Sigmoid colon (tissue), 7 donors: Measurements from ENCODE around the gene STK24. TPM values are rescaled to one million over a fixed set of nuclear protein-coding genes. Genes with fewer than 3 reads are reported as not detected.
A peak's percentile ranks its signal among the peaks of the same experiment; 100 is the strongest.

Experiments
- DNase-seq: peaks from one replicate; pipeline ENCODE4 v3.0.0-alpha.2; 2019
- H3K27ac ChIP-seq, 4 donors: fragments of 200-600 bp; sonication (generic); one replicate each; pipeline ENCODE4 v1.5.1; 2016 to 2019; ENCODE audit warnings: mild to moderate bottlenecking in 1 of 4
- H3K27me3 ChIP-seq, 3 donors: fragments of 200-600 bp; sonication (generic); one replicate each; pipeline ENCODE4 v1.5.1; 2019; ENCODE audit warnings: mild to moderate bottlenecking in 1 of 3
- H3K36me3 ChIP-seq, 4 donors: fragments of 200-600 bp; sonication (generic); one replicate each; pipeline ENCODE4 v1.5.1; 2016 to 2019
- H3K4me1 ChIP-seq, 4 donors: fragments of 200-600 bp; sonication (generic); one replicate each; pipeline ENCODE4 v1.5.1; 2017 to 2019
- H3K4me3 ChIP-seq, 4 donors: fragments of 200-600 bp; sonication (generic); one replicate each; pipeline ENCODE4 v1.5.1; 2017 to 2019; ENCODE audit warnings: mild to moderate bottlenecking in 2 of 4, moderate library complexity in 1 of 4
- H3K9me3 ChIP-seq, 4 donors: fragments of 200-600 bp in 3 of 4; sonication (generic) in 3 of 4; one replicate each; pipeline versions ENCODE4 v1.5.1 to v1.6.1; 2013 to 2019
- EP300 ChIP-seq, 4 donors: sonication (generic); formaldehyde crosslinking; IDR thresholded peaks; one replicate each; pipeline ENCODE4 v1.6.1; 2017; ENCODE audit warnings: antibody characterized with exemption in 4 of 4
- POLR2A ChIP-seq, 2 donors: fragments of 450-650 bp; IDR thresholded peaks; one replicate each; pipeline ENCODE4 v1.6.1; 2016; ENCODE audit warnings: antibody characterized with exemption in 2 of 2, mild to moderate bottlenecking in 2 of 2, moderate library complexity in 2 of 2
- POLR2AphosphoS5 ChIP-seq, 4 donors: sonication (generic); formaldehyde crosslinking; IDR thresholded peaks; one replicate each; pipeline ENCODE4 v1.6.1; 2017; ENCODE audit warnings: antibody characterized with exemption in 4 of 4
- WGBS, 2 donors: extraction: QIAGEN DNeasy Blood & Tissue Kit; methylation state at CpG; one replicate each; pipeline ENCODE4 v1.1.7; 2013; 5-methylcytosine and 5-hydroxymethylcytosine counted together
- intact Hi-C: fragments of 100-400 bp; cut with DNase I; formaldehyde crosslinking; loops from one replicate; pipeline ENCODE4 v1.15.1; 2023
- polyA plus RNA-seq, 3 donors: library from polyadenylated mRNA; stranded (reverse); fragments of 200-250 nt; gene quantifications; one replicate each; pipeline ENCODE4 v1.2.3, GENCODE V29; 2013
- total RNA-seq, 4 donors: library from RNA; depleted of rRNA; stranded (reverse); fragments of >200 nt; gene quantifications; one replicate each; pipeline ENCODE4 v1.1.0, GENCODE V29; 2016
- TF ChIP-seq, protein P1 (sequence below), 4 experiments: fragments of 450-650 bp in 3 of 4; fragments of 200-600 bp in 1 of 4; IDR thresholded peaks; one replicate each; pipeline ENCODE4 v1.5.1; 2016 to 2019; ENCODE audit warnings: antibody characterized with exemption in 4 of 4, mild to moderate bottlenecking in 3 of 4, moderate library complexity in 2 of 4
- donor health status: healthy with polysubstance abuse.
- donor health status: Bipolar disorder and iron deficiency.
- donor health status: healthy.

Gene STK24
- total and polyA plus RNA-seq, 7 donors: 59.7 to 200 (median 78.9) TPM

- intact Hi-C loops: loop anchor here (1.0 to 2.0 kb wide), 2 partner anchors 32 to 127 kb away; partner anchors contain the start of gene STK24
- H3K4me3 ChIP-seq: no peak overlapping the region
- H3K27me3 ChIP-seq: no peaks in the 10 kb centered on the region
- H3K36me3 ChIP-seq: peaks cover 0 to 38% (median 7%) of the 10 kb centered on the region in 4 donors
- peak overlapping the region; percentile 64 to 87 (median 80) for H3K27ac ChIP-seq
- H3K4me1 ChIP-seq: peaks cover 0 to 60% (median 48%) of the 10 kb centered on the region in 4 donors
- TF ChIP-seq POLR2AphosphoS5 (IDR thresholded peaks at IDR 0.05) (peak in 1 of 4 donors; percentile 33), EP300 (IDR thresholded peaks at IDR 0.05) (no peak)
- TF ChIP-seq, protein P1, sequence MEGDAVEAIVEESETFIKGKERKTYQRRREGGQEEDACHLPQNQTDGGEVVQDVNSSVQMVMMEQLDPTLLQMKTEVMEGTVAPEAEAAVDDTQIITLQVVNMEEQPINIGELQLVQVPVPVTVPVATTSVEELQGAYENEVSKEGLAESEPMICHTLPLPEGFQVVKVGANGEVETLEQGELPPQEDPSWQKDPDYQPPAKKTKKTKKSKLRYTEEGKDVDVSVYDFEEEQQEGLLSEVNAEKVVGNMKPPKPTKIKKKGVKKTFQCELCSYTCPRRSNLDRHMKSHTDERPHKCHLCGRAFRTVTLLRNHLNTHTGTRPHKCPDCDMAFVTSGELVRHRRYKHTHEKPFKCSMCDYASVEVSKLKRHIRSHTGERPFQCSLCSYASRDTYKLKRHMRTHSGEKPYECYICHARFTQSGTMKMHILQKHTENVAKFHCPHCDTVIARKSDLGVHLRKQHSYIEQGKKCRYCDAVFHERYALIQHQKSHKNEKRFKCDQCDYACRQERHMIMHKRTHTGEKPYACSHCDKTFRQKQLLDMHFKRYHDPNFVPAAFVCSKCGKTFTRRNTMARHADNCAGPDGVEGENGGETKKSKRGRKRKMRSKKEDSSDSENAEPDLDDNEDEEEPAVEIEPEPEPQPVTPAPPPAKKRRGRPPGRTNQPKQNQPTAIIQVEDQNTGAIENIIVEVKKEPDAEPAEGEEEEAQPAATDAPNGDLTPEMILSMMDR (IDR thresholded peaks at IDR 0.05): no peak
- WGBS, 2 donors: 70 to 81% methylated on average over 14 of the region's 14 CpGs
- no peaks in the 10 kb centered on the region for H3K9me3 ChIP-seq
- DNase-seq: peak; percentile 89
These were observed 126.3 kb downstream of the STK24 start for GRCh38 chr13:98450539-98451111.

DNA sequence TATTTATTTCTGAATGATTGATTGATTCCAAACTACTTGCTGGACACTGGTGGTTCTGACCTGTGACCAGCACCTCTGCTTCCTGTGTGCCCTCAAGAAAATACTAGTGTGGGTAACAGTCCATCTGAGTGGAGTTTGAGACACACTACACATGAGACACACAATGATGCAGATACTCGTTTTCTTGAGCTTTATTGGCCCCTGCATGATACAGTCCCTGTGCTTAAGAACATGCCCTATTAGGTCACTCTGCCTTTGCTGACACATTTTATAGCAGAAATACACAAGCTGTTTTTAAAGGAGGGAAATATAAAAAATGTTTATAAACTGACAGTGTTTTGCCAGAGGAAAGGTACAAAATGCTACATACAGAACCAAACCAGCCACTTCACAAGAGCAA, 126.9 kb downstream of the STK24 start:
- Histone ChIP-seq H3K4me1 (peaks cover 0 to 62% (median 47%) of the 10 kb centered on the region in 4 donors), H3K36me3 (peaks cover 0 to 38% (median 7%) of the 10 kb centered on the region in 4 donors), H3K27ac (peak overlapping the region; percentile 64 to 87 (median 80)), H3K4me3 (no peak overlapping the region), H3K9me3 (no peaks in the 10 kb centered on the region), H3K27me3 (no peaks in the 10 kb centered on the region)
- no peak for DNase-seq
- intact Hi-C loops: loop anchor here (2.0 kb wide), 1 partner anchor 33 kb away; no protein-coding TSS in a partner anchor
- whole genome bisulfite sequencing, 2 donors: 48 to 63% methylated on average over 1 of the region's 1 CpG
- peak in 2 of 4 donors; percentile 15 to 21 for TF ChIP-seq EP300 (IDR thresholded peaks at IDR 0.05)
- peak in 3 of 4 donors; percentile 16 to 28 (median 23) for TF ChIP-seq POLR2AphosphoS5 (IDR thresholded peaks at IDR 0.05)
- TF ChIP-seq, protein P1 (IDR thresholded peaks at IDR 0.05): no peak
- no peak for TF ChIP-seq POLR2A (IDR thresholded peaks at IDR 0.05)

GRCh38 chr13:98449273-98449672, 127.6 kb downstream of the STK24 start:
- 90 to 94% methylated on average over 16 of the region's 16 CpGs for whole genome bisulfite sequencing, 2 donors
- Histone ChIP-seq H3K4me3 (no peak overlapping the region), H3K36me3 (peaks cover 0 to 38% (median 7%) of the 10 kb centered on the region in 4 donors), H3K9me3 (no peaks in the 10 kb centered on the region), H3K4me1 (peaks cover 0 to 55% (median 40%) of the 10 kb centered on the region in 4 donors), H3K27me3 (no peaks in the 10 kb centered on the region), H3K27ac (peak overlapping the region; percentile 64 to 87 (median 80))
- intact Hi-C loops: no loop called here
- no peak for TF ChIP-seq EP300 (IDR thresholded peaks at IDR 0.05)
- TF ChIP-seq POLR2A (IDR thresholded peaks at IDR 0.05): no peak
- TF ChIP-seq, protein P1 (IDR thresholded peaks at IDR 0.05): no peak
- TF ChIP-seq POLR2AphosphoS5 (IDR thresholded peaks at IDR 0.05): no peak
- DNase-seq: no peak

DNA sequence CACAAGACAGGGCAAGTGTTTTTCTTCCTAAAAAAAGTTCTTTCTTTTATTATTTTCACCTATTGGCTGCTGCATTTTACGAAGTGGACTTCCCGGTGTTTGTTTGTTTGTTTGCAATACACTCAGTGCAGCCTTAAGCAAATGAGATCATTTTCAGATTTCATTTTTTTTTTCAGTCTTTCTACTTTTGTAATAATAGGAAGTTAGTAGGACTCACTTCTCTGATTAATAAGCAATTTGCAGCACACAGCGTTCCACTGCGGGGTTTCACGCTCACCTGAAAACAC, 128.3 kb downstream of the STK24 start:
- TF ChIP-seq EP300 (IDR thresholded peaks at IDR 0.05) (no peak), POLR2A (IDR thresholded peaks at IDR 0.05) (no peak), POLR2AphosphoS5 (IDR thresholded peaks at IDR 0.05) (no peak)
- TF ChIP-seq, protein P1 (IDR thresholded peaks at IDR 0.05): no peak
- H3K27me3 ChIP-seq: no peaks in the 10 kb centered on the region
- H3K4me3 ChIP-seq: no peak overlapping the region
- H3K4me1 ChIP-seq: peaks cover 0 to 50% (median 37%) of the 10 kb centered on the region in 4 donors
- no peaks in the 10 kb centered on the region for H3K9me3 ChIP-seq
- peak overlapping the region; percentile 64 to 87 (median 80) for H3K27ac ChIP-seq
- no peak for DNase-seq
- intact Hi-C loops: no loop called here
- H3K36me3 ChIP-seq: peaks cover 0 to 38% (median 7%) of the 10 kb centered on the region in 4 donors
- 90% methylated on average over 5 of the region's 5 CpGs for WGBS, 2 donors
